ENCODE results near the gene SIM2.

Gene SIM2

GRCh38 chr21:36791695-36792470 lies 93.0 kb downstream of the SIM2 start:
- TF ChIP-seq CTCF (conservative IDR thresholded peaks at IDR 0.05; ENCODE audit: low read depth, low read length): no peak
- Histone ChIP-seq H3K4me1 (ENCODE audit: low read depth, poor library complexity, severe bottlenecking) (no peaks in the 10 kb centered on the region), H3K4me2 (no peak overlapping the region), H3K27ac (no peak overlapping the region), H3K9ac (no peak overlapping the region), H4K20me1 (ENCODE audit: insufficient read depth) (no peaks in the 10 kb centered on the region), H2AFZ (ENCODE audit: low read depth) (no peak overlapping the region), H3K36me3 (ENCODE audit: insufficient read depth) (no peaks in the 10 kb centered on the region), H3K4me3 (IDR thresholded peaks at IDR 0.05; ENCODE audit: insufficient read depth, low read depth, low read length) (no peak overlapping the region), H3K27me3 (ENCODE audit: insufficient read depth, low read depth) (no peaks in the 10 kb centered on the region), H3K79me2 (ENCODE audit: insufficient read depth, low read depth) (no peaks in the 10 kb centered on the region)

GRCh38 chr21:36792505-36792967 lies 93.6 kb downstream of the SIM2 start:
- Histone ChIP-seq H3K36me3 (ENCODE audit: insufficient read depth) (no peaks in the 10 kb centered on the region), H4K20me1 (ENCODE audit: insufficient read depth) (no peaks in the 10 kb centered on the region), H3K27me3 (ENCODE audit: insufficient read depth, low read depth) (no peaks in the 10 kb centered on the region), H3K9ac (no peak overlapping the region), H2AFZ (ENCODE audit: low read depth) (no peak overlapping the region), H3K4me1 (ENCODE audit: low read depth, poor library complexity, severe bottlenecking) (no peaks in the 10 kb centered on the region), H3K27ac (no peak overlapping the region), H3K4me3 (IDR thresholded peaks at IDR 0.05; ENCODE audit: insufficient read depth, low read depth, low read length) (no peak overlapping the region), H3K4me2 (no peak overlapping the region), H3K79me2 (ENCODE audit: insufficient read depth, low read depth) (no peaks in the 10 kb centered on the region)
- TF ChIP-seq CTCF (conservative IDR thresholded peaks at IDR 0.05; ENCODE audit: low read depth, low read length): no peak

- Histone ChIP-seq H2AFZ (ENCODE audit: low read depth) (no peak overlapping the region), H3K79me2 (ENCODE audit: insufficient read depth, low read depth) (no peaks in the 10 kb centered on the region), H3K4me1 (ENCODE audit: low read depth, poor library complexity, severe bottlenecking) (no peaks in the 10 kb centered on the region), H4K20me1 (ENCODE audit: insufficient read depth) (no peaks in the 10 kb centered on the region), H3K27me3 (ENCODE audit: insufficient read depth, low read depth) (no peaks in the 10 kb centered on the region), H3K36me3 (ENCODE audit: insufficient read depth) (no peaks in the 10 kb centered on the region), H3K9ac (no peak overlapping the region), H3K27ac (no peak overlapping the region), H3K4me2 (no peak overlapping the region), H3K4me3 (IDR thresholded peaks at IDR 0.05; ENCODE audit: insufficient read depth, low read depth, low read length) (no peak overlapping the region)
- TF ChIP-seq CTCF (conservative IDR thresholded peaks at IDR 0.05; ENCODE audit: low read depth, low read length): no peak
Measured at GRCh38 chr21:36796070-36796469, 97.2 kb downstream of the SIM2 start.

GRCh38 chr21:36798491-36798890 lies 99.6 kb downstream of the SIM2 start:
- no peak for TF ChIP-seq CTCF (conservative IDR thresholded peaks at IDR 0.05; ENCODE audit: low read depth, low read length)
- no peak overlapping the region for H3K4me3 ChIP-seq (IDR thresholded peaks at IDR 0.05; ENCODE audit: insufficient read depth, low read depth, low read length)
- no peaks in the 10 kb centered on the region for H4K20me1 ChIP-seq (ENCODE audit: insufficient read depth)
- no peak overlapping the region for H3K27ac ChIP-seq
- no peaks in the 10 kb centered on the region for H3K27me3 ChIP-seq (ENCODE audit: insufficient read depth, low read depth)
- no peaks in the 10 kb centered on the region for H3K36me3 ChIP-seq (ENCODE audit: insufficient read depth)
- H3K4me1 ChIP-seq (ENCODE audit: low read depth, poor library complexity, severe bottlenecking): no peaks in the 10 kb centered on the region
- no peak overlapping the region for H2AFZ ChIP-seq (ENCODE audit: low read depth)
- H3K79me2 ChIP-seq (ENCODE audit: insufficient read depth, low read depth): no peaks in the 10 kb centered on the region
- H3K4me2 ChIP-seq: no peak overlapping the region
- no peak overlapping the region for H3K9ac ChIP-seq

Data from KMS-11 (cell line).